ENCODE data around the gene SLC6A12. TPM values are rescaled to one million over a fixed set of nuclear protein-coding genes. Genes with fewer than 3 reads are reported as not detected.

The SLC6A12 gene
- polyA plus RNA-seq, 1 donor, result 16.7 TPM

- DNase-seq, result no peak
Observed at GRCh38 chr12:215116-215515, 1.2 kb upstream of the SLC6A12 start.

GRCh38 chr12:213527-213932 lies 427 bp downstream of the SLC6A12 start:
- DNase-seq, result no peak

- peak; percentile 56 for DNase-seq
Observed at GRCh38 chr12:212715-213526, 1.0 kb downstream of the SLC6A12 start.

GRCh38 chr12:212415-212714 lies 1.6 kb downstream of the SLC6A12 start:
- DNase-seq, result no peak

GRCh38 chr12:211639-212414 lies 2.1 kb downstream of the SLC6A12 start:
- DNase-seq, result no peak

GRCh38 chr12:211142-211465 lies 2.9 kb downstream of the SLC6A12 start:
- DNase-seq, result no peak

GRCh38 chr12:210277-211141 lies 3.4 kb downstream of the SLC6A12 start:
- no peak for DNase-seq

GRCh38 chr12:209851-210250 lies 4.1 kb downstream of the SLC6A12 start:
- no peak for DNase-seq

GRCh38 chr12:209246-209645 lies 4.7 kb downstream of the SLC6A12 start:
- DNase-seq, result no peak

GRCh38 chr12:208813-209212 lies 5.1 kb downstream of the SLC6A12 start:
- no peak for DNase-seq

GRCh38 chr12:207804-208203 lies 6.2 kb downstream of the SLC6A12 start:
- DNase-seq, result no peak

- no peak for DNase-seq
Observed at GRCh38 chr12:206746-207440, 7.1 kb downstream of the SLC6A12 start.

- no peak for DNase-seq
Observed at GRCh38 chr12:205026-205425, 8.9 kb downstream of the SLC6A12 start.

GRCh38 chr12:204261-204678 lies 9.7 kb downstream of the SLC6A12 start:
- no peak for DNase-seq

GRCh38 chr12:203462-204260 lies 10.3 kb downstream of the SLC6A12 start:
- DNase-seq, result no peak

- no peak for DNase-seq
Observed at GRCh38 chr12:203074-203461, 10.9 kb downstream of the SLC6A12 start.

GRCh38 chr12:202081-202731 lies 11.8 kb downstream of the SLC6A12 start:
- DNase-seq, result no peak

GRCh38 chr12:201361-201760 lies 12.6 kb downstream of the SLC6A12 start:
- DNase-seq, result no peak

- DNase-seq, result no peak
Observed at GRCh38 chr12:198705-199104, 15.3 kb downstream of the SLC6A12 start.

GRCh38 chr12:197911-198695 lies 15.9 kb downstream of the SLC6A12 start:
- DNase-seq, result no peak

Measured in left kidney (tissue), 2 donors.